KBM-7 (cell line): ENCODE measurements around the gene EGFL8.
A peak's percentile ranks its signal among the peaks of the same experiment; 100 is the strongest.

ENCODE experiments used
- DNase-seq: peaks from one replicate; pipeline ENCODE4 v3.0.0-alpha.2; 2015
- in situ Hi-C: fragments of 300-500 bp; cut with MboI; formaldehyde crosslinking; loops from 2 replicates; pipeline ENCODE4 v1.14.3; 2020; ENCODE audit warnings: low sequenced_read_pairs, low pct_unique_long_range_greater_than_20kb, mixed read lengths

Gene EGFL8

DNA sequence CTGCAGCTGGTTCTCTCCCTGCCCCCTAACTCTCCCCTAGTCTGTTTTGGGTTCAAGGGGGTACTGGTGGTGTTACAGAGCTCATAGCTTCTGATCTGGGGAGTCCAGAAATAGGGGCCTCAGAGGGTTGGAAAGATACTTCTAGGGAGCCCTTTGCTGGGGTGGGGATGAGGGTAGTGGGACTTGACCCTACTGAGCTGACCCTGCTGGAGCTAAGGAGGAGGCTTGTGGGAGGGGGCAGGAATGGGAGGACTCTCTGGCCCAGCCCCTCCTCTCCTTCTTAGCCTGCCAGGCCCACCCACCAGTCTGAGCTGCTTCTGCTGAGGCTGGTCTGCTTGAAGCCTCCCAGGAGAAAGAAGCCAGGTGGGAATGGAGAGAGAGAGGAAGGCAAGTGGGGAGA is at the start of gene EGFL8:
EGFL8 (plus strand) TSS at position 301 of the 400 bp plus-strand sequence. CDS start 1,571 bp downstream, outside the sequence.
- in situ Hi-C loops = no loop called here
- no peak for DNase-seq

DNA sequence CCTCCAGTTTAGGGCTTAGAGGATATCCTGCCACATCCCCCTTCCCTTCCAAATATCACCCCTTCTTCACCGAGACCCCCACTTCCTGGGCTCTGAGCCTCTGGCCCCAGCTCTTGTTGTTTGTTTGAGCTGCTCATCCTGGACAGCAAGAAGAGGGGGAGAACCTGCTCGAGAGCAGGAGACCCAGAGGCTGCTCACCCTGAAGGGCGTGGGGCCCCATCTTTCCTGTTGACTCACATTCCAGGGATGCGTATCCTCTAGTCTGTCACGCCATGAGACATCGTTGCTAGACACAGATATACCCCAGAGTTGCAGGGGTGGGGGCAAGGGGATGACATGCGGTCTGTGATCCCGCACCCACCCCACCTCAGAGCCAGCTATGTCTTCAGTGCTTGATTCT is 49.6 kb upstream of the EGFL8 start:
- DNase-seq = no peak
- in situ Hi-C loops = no loop called here

- in situ Hi-C loops = no loop called here
- DNase-seq = no peak
Observed at GRCh38 chr6:32115623-32116022, 48.8 kb upstream of the EGFL8 start.

GRCh38 chr6:32116674-32117073 is 47.7 kb upstream of the EGFL8 start:
- in situ Hi-C loops = no loop called here
- peak; percentile 37 for DNase-seq

DNA sequence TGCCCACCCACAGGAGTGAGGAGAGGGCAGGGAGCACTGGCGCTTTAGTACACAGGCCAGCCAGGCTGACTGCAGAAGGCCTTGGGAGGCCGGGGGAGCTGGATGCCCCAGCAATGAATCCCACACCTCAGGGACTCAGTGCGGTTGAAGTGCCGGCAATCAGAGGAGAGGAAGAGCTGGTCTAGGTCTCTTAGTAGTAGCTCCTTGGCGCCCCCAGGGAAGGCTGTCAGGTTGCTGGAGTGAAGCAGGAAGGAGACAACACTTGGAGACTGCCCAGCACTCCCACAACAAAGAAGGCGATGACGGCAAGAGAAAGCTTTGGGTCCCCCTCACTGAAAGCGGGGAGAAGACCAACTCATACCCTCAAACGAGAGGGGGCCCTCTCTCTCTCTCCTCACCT is 46.9 kb upstream of the EGFL8 start:
- in situ Hi-C loops = no loop called here
- DNase-seq = no peak

DNA sequence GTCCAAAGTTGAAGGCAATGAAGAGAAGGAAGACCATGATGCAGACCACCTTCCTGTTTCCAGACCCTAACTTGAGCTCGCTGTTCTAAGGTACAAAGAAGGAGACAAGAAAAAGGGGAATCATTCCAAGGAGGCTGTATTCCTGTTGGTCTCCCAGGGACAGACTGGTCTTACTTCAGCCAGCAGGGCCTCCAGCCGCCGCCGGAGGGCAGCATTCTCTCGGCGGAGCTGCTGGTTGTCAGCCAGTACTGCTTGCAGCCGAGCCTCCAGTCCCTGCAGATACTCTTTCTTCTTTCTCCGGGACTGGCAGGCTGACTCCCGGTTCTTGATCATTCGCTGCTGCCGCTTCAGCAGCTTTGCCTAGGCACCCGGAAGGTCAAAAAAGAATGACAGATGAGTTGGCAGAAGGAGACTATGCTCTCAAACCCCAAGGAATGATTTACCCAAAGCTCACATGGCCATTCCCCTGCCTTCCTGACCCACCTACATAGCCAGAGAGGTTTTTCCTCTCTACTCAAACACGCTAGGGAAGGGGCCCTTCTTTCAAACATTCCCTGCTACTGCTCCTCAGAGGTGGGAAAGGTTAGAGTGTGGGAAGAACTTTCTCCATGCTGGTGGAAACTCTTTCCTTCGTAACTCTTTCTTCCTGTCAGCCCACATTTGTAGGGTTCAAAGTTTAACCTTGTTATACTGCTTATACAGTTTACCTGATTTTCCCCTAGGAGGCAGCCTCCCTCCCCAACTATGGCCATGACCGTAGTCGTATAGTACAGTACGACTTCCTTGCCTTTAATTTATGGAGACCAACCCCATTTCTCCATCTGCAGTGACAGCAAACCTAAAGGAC is 45.4 kb upstream of the EGFL8 start:
- peak; percentile 73 for DNase-seq
- in situ Hi-C loops = no loop called here

GRCh38 chr6:32120573-32121059 is 43.8 kb upstream of the EGFL8 start:
- DNase-seq = no peak
- in situ Hi-C loops = no loop called here

DNA sequence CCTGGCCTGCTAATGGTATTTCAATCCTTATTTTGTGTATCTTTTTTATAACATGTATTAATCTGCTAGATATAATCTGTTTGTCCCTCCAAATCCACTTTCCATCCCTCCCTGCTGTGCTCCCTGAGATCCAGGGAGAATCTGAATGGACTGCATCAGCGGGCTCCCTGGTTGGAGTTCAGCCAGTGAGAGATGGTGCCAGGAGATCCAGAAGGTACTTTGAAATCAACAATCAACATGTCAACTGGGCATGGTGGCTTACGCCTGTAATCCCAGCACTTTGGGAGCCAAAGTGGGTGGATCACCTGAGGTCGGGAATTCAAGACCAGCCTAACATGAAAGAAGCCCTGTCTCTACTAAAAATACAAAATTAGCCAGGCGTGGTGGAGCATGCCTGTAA is 40.7 kb upstream of the EGFL8 start:
- DNase-seq = no peak
- in situ Hi-C loops = no loop called here

DNA sequence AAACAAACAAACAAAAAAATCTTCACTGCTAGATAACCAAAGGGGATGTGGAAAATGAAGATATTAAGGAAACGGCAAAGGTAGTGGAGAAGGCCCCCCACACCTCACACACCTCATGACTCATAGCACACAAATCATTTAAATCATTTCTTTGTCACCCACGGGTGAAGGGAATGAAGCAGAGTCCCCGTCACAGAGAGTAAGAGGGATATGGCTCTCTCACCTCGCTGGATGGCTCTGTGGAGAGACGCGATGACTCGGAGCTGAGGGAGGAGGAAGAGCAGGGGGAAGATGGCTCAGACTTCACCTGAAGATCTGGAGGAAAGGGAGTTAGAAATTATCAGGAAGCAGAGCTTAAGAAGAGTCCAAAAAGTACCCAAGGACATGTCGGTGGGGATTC is 37.5 kb upstream of the EGFL8 start:
- in situ Hi-C loops = no loop called here

DNA sequence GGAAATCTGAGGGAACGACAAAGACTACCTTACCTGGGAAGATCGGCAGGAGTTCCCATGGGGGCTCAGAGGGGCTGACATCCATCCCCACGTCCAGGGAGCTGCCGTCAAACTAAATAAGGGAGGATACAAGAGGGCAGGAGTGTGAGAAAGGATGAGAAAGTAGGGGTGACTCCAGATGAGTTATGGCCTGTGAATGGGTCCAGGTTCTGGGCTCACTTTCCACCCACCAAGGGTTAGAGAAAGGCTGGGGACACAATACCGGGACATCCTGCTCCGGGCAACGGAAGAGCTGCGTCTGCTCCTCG is 37.0 kb upstream of the EGFL8 start:
- in situ Hi-C loops = no loop called here
- no peak for DNase-seq

More for the DNA sequence above, 37.5 kb upstream of the EGFL8 start:
- no peak for DNase-seq

DNA sequence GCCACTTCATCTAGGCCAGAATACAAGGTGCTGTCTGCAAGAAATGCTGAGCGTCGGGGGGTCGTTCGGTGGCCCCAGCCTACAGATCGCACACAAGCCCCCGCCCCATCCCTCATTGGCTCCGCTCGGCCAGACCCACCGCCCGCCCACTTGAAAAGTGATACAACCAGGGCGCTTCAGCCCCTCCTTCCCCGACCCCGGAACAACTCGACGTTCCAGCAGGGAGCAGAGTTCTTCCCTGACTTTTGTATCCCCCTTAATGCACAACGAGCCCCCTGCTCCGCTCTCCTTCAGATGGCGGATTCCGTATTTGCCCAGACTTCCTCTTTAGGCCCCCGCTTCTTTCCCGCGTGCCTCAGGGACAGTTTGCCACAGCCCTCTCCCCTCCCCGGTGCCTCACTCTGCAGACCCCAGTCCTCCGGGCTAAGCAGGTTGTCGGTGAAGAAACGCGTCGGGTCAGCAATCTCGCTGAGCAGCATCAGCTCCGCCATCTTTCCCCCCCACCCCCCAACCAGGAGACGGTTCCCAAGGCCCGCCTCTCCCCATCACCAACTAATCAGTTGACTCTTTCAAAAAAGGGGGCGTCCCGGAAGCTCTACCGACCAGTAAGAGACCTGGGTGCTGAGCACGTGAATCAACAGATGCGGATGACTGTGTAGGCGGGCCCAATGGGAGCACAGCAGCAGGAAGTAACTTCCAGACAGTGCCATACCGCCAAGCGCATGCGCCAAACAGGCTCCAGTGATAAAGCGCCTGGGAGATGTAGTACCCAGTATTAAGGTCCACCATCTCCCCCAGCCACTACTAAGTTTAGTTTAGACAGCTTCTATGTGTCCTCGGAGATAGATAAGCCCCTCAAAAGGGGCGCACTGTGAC is 36.4 kb upstream of the EGFL8 start, which contains the start of gene ATF6B:
ATF6B (minus strand) TSS at position 530 of the 876 bp plus-strand sequence; CDS start at position 491, 39 bp downstream.
- in situ Hi-C loops = no loop called here
- DNase-seq = peak; percentile 96

DNA sequence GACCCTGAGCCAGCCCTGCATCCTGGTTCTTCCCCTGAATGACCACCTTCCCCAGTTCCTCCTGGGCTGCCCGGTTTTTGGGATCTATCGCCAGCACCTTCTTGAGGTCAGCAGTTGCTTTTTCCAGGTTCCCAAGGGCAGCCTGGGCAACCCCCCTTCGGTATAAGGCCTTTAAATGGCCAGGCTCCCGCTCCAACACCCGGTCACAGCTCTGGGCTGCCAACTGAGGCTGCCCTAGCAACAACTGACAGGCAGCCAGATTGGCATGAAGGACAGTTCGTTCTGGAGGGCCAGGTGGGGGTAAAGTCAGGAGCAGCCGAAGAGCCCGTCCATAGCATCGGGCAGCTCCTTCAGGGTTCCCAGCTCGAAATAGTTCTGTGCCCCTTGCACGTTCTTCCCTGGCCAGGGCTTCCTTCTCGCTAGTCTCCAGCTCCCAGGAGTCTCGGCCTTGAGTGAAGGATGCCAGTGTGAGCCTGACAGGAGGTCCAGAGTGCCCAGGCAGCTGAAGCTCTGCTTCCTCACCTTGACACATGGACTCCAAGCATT is 35.6 kb upstream of the EGFL8 start:
- in situ Hi-C loops = no loop called here
- no peak for DNase-seq

GRCh38 chr6:32129297-32130088 is 34.9 kb upstream of the EGFL8 start:
- in situ Hi-C loops = no loop called here
- DNase-seq = no peak

DNA sequence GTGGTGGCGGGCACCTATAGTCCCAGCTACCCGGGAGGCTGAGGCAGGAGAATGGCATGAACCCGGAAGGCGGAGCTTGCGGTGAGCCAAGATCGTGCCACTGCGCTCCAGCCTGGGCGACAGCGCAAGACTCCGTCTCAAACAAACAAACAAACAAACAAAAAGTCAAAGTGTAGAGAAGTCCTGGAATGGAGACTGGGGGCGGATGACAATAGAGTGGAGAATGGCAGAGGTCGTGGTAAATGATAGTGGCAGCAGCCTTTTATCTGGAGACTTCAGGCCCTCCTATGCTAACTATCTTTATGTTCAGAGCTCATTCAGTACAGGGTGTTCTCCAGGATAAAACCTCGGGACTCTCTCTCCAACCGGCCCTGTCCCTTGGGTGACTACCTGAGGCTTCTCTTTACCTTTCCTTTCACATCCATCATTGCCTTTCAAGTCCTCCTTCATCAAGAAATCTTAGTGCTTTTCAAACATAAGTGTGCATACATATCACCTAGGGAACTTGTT is 32.9 kb upstream of the EGFL8 start:
- DNase-seq = no peak
- in situ Hi-C loops = no loop called here

DNA sequence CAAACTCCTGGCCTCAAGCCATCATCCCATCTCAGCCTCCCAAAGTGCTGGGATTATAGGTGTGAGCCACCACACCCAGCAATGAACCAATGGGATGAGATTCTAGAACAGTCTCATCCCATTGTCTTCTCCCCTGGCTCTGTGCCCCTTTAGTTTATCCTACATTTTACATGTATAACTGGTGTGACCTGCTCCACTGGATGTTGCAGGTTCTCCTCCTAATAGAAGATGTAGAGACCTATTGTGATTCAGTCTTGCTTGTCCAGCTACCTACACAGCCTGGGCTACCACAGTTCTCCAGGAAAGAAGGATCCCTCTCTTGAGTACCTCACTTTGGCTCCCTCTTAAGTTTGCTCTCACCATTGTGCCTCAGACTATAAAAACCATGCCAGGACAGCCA is 32.3 kb upstream of the EGFL8 start:
- in situ Hi-C loops = no loop called here
- no peak for DNase-seq

DNA sequence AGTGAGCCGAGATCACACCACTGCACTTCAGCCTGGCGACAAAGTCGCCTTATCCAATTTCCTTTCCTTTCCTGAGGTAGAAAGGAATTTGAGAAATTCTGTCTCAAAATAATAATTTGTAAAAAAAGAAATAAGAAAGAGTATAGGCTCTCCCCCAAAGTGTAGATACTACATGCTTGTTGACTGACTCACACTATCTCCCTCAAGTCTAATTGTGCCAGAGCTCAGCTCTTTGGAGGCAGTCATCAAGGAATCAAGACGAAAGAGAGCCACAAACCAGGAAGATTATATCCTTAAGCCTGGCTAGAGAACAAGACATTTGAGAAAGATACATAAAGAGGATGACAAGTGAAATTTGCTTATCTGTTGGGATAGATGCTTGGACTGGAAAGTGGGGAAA is 30.6 kb upstream of the EGFL8 start:
- no peak for DNase-seq
- in situ Hi-C loops = no loop called here

DNA sequence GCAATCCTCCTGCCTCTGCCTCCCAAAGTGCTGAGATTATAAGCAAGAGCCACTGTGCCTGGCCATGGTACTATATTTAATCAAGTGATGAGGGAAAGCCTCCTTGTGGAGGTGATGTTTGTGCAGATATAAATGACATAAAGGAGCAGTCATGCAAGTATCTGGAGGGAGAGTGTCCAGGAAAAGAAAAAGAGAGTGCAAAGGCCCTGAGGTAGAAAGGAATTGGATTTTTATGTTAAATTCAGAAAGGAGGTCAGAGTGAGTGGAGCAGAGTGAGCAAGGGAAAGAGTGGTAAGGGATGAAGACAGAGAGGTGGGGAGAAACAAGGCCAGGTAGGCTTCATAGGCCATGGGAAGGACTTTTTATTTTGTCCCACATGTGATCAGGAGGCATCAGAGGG is 26.9 kb upstream of the EGFL8 start:
- in situ Hi-C loops = no loop called here
- no peak for DNase-seq

GRCh38 chr6:32139590-32139989 is 24.8 kb upstream of the EGFL8 start:
- in situ Hi-C loops = no loop called here
- no peak for DNase-seq
